ENCODE data around the gene CFAP77. TPM values are rescaled to one million over a fixed set of nuclear protein-coding genes. Genes with fewer than 3 reads are reported as not detected.

Gene CFAP77
- total RNA-seq, 1 experiment from 2014 or later, result 0.11 TPM

GRCh38 chr9:132472599-132472998 is 62.6 kb downstream of the CFAP77 start:
- no peak overlapping the region for H3K9ac ChIP-seq (ENCODE audit: low read length)
- CTCF ChIA-PET, result no interaction called here
- H3F3A ChIP-seq (ENCODE audit: low read length, unreplicated experiment), result no peaks in the 10 kb centered on the region
- H4K20me1 ChIP-seq (ENCODE audit: low read length), result no peaks in the 10 kb centered on the region
- intact Hi-C loops (cut with micrococcal nuclease), result no loop called here
- no peaks in the 10 kb centered on the region for H3K9me2 ChIP-seq (replicated peaks; ENCODE audit: low read length)
- no peak overlapping the region for H3K4me3 ChIP-seq (ENCODE audit: low read length)
- ATAC-seq, result no peak
- H3K36me3 ChIP-seq (ENCODE audit: low read depth, low read length), result no peaks in the 10 kb centered on the region
- H3K79me2 ChIP-seq (ENCODE audit: low read length), result no peaks in the 10 kb centered on the region
- no peak overlapping the region for H3K27ac ChIP-seq (ENCODE audit: low read length)
- H3K27me3 ChIP-seq (ENCODE audit: low read length), result peaks cover 15% of the 10 kb centered on the region; the same call in 1 of the 2 replicates
- no TSS peak for BruUV-seq (replicated peaks)
- no peak overlapping the region for H2AFZ ChIP-seq (ENCODE audit: low read length)
- no peaks in the 10 kb centered on the region for H3K9me3 ChIP-seq (ENCODE audit: low read length)
- H3K4me2 ChIP-seq (ENCODE audit: low read length), result no peak overlapping the region
- DNase-seq, result no peak
- POLR2A ChIA-PET (ENCODE audit: unreplicated experiment), result no interaction called here
- no peaks in the 10 kb centered on the region for H3K4me1 ChIP-seq (ENCODE audit: insufficient read depth, low read length)
- TF ChIP-seq EZH2phosphoT487 (IDR thresholded peaks at IDR 0.05; ENCODE audit: borderline replicate concordance, low read length) (no peak), EZH2 (IDR thresholded peaks at IDR 0.05; ENCODE audit: low read length, unreplicated experiment) (no peak)
- TF ChIP-seq, protein P1, sequence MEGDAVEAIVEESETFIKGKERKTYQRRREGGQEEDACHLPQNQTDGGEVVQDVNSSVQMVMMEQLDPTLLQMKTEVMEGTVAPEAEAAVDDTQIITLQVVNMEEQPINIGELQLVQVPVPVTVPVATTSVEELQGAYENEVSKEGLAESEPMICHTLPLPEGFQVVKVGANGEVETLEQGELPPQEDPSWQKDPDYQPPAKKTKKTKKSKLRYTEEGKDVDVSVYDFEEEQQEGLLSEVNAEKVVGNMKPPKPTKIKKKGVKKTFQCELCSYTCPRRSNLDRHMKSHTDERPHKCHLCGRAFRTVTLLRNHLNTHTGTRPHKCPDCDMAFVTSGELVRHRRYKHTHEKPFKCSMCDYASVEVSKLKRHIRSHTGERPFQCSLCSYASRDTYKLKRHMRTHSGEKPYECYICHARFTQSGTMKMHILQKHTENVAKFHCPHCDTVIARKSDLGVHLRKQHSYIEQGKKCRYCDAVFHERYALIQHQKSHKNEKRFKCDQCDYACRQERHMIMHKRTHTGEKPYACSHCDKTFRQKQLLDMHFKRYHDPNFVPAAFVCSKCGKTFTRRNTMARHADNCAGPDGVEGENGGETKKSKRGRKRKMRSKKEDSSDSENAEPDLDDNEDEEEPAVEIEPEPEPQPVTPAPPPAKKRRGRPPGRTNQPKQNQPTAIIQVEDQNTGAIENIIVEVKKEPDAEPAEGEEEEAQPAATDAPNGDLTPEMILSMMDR (conservative IDR thresholded peaks at IDR 0.05; ENCODE audit: low read depth, low read length), result no peak

GRCh38 chr9:132474253-132474652 is 64.2 kb downstream of the CFAP77 start:
- Histone ChIP-seq H2AFZ (ENCODE audit: low read length) (no peak overlapping the region), H3K4me1 (ENCODE audit: insufficient read depth, low read length) (no peaks in the 10 kb centered on the region), H4K20me1 (ENCODE audit: low read length) (no peaks in the 10 kb centered on the region), H3K4me2 (ENCODE audit: low read length) (no peak overlapping the region), H3K27ac (ENCODE audit: low read length) (no peak overlapping the region), H3K27me3 (ENCODE audit: low read length) (peaks cover 15% of the 10 kb centered on the region; the same call in 1 of the 2 replicates), H3F3A (ENCODE audit: low read length, unreplicated experiment) (no peaks in the 10 kb centered on the region), H3K9me2 (replicated peaks; ENCODE audit: low read length) (no peaks in the 10 kb centered on the region), H3K9ac (ENCODE audit: low read length) (no peak overlapping the region), H3K9me3 (ENCODE audit: low read length) (no peaks in the 10 kb centered on the region), H3K4me3 (ENCODE audit: low read length) (no peak overlapping the region), H3K79me2 (ENCODE audit: low read length) (no peaks in the 10 kb centered on the region), H3K36me3 (ENCODE audit: low read depth, low read length) (no peaks in the 10 kb centered on the region)
- DNase-seq, result no peak
- intact Hi-C loops (cut with micrococcal nuclease), result no loop called here
- ChIA-PET CTCF (no interaction called here), POLR2A (ENCODE audit: unreplicated experiment) (no interaction called here)
- no peak for ATAC-seq
- BruUV-seq (replicated peaks), result no TSS peak
- TF ChIP-seq EZH2phosphoT487 (IDR thresholded peaks at IDR 0.05; ENCODE audit: borderline replicate concordance, low read length) (no peak), EZH2 (IDR thresholded peaks at IDR 0.05; ENCODE audit: low read length, unreplicated experiment) (no peak)
- TF ChIP-seq, protein P1 (conservative IDR thresholded peaks at IDR 0.05; ENCODE audit: low read depth, low read length), result no peak

- peaks cover 23% of the 10 kb centered on the region; the same call in 1 of the 2 replicates for H3K27me3 ChIP-seq (ENCODE audit: low read length)
- CTCF ChIA-PET, result no interaction called here
- BruUV-seq (replicated peaks), result no TSS peak
Measured at GRCh38 chr9:132478353-132479050, 68.5 kb downstream of the CFAP77 start.

More at GRCh38 chr9:132478353-132479050, 68.5 kb downstream of the CFAP77 start:
- no peak overlapping the region for H3K27ac ChIP-seq (ENCODE audit: low read length)
- H3K4me3 ChIP-seq (ENCODE audit: low read length), result no peak overlapping the region
- no peak overlapping the region for H3K9ac ChIP-seq (ENCODE audit: low read length)
- no peaks in the 10 kb centered on the region for H4K20me1 ChIP-seq (ENCODE audit: low read length)
- TF ChIP-seq EZH2phosphoT487 (IDR thresholded peaks at IDR 0.05; ENCODE audit: borderline replicate concordance, low read length), result no peak
- intact Hi-C loops (cut with micrococcal nuclease), result no loop called here
- H3F3A ChIP-seq (ENCODE audit: low read length, unreplicated experiment), result no peaks in the 10 kb centered on the region
- ATAC-seq (no peak), DNase-seq (no peak)
- H3K4me1 ChIP-seq (ENCODE audit: insufficient read depth, low read length), result no peaks in the 10 kb centered on the region
- H3K4me2 ChIP-seq (ENCODE audit: low read length), result no peak overlapping the region
- H3K9me3 ChIP-seq (ENCODE audit: low read length), result no peaks in the 10 kb centered on the region
- H3K79me2 ChIP-seq (ENCODE audit: low read length), result no peaks in the 10 kb centered on the region
- POLR2A ChIA-PET (ENCODE audit: unreplicated experiment), result no interaction called here
- H3K36me3 ChIP-seq (ENCODE audit: low read depth, low read length), result no peaks in the 10 kb centered on the region
- H3K9me2 ChIP-seq (replicated peaks; ENCODE audit: low read length), result no peaks in the 10 kb centered on the region
- H2AFZ ChIP-seq (ENCODE audit: low read length), result no peak overlapping the region

Data from PC-3 (cell line).